Esophagus squamous epithelium (tissue), 4 donors: ENCODE results near the gene LEKR1.

Source experiments
- POLR2A ChIP-seq, 4 donors: fragments of 450-650 bp; IDR thresholded peaks; one replicate each; pipeline ENCODE4 v1.6.1; 2017; ENCODE audit warnings: antibody characterized with exemption in 4 of 4, mild to moderate bottlenecking in 4 of 4, moderate library complexity in 3 of 4
- TF ChIP-seq, protein P1 (sequence below), 6 experiments: fragments of 450-650 bp in 4 of 6; fragments of 200-600 bp in 2 of 6; sonication (generic) in 2 of 6; IDR thresholded peaks; one replicate each; pipeline ENCODE4 v1.5.1; 2016 to 2019; ENCODE audit warnings: antibody characterized with exemption in 6 of 6, mild to moderate bottlenecking in 4 of 6, moderate library complexity in 4 of 6

DNA sequence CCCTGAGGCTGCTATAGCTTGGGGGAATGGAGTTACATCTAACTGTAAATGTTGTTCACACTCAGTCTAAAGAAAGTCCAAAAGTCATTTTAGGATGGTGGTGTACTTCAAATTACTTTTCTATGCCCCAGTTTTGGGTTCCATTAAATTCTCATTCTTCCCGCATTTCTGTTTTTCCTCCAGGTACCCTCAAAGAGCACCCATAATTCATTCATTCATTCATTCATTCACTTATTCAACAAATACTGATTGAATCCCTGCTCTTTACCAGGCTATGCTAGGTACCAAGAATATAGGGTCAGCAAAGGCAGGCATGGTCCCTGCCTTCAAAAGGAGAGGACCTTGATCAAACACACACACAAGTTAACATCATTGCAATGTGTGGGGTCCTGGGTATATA lies 257.7 kb downstream of the LEKR1 start:
- TF ChIP-seq, protein P1, sequence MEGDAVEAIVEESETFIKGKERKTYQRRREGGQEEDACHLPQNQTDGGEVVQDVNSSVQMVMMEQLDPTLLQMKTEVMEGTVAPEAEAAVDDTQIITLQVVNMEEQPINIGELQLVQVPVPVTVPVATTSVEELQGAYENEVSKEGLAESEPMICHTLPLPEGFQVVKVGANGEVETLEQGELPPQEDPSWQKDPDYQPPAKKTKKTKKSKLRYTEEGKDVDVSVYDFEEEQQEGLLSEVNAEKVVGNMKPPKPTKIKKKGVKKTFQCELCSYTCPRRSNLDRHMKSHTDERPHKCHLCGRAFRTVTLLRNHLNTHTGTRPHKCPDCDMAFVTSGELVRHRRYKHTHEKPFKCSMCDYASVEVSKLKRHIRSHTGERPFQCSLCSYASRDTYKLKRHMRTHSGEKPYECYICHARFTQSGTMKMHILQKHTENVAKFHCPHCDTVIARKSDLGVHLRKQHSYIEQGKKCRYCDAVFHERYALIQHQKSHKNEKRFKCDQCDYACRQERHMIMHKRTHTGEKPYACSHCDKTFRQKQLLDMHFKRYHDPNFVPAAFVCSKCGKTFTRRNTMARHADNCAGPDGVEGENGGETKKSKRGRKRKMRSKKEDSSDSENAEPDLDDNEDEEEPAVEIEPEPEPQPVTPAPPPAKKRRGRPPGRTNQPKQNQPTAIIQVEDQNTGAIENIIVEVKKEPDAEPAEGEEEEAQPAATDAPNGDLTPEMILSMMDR (IDR thresholded peaks at IDR 0.05), result no peak
- no peak for TF ChIP-seq POLR2A (IDR thresholded peaks at IDR 0.05)
